ENCODE results near the gene ZNF438. TPM values are rescaled to one million over a fixed set of nuclear protein-coding genes. Genes with fewer than 3 reads are reported as not detected.

ZNF438 gene
- total RNA-seq, 2 donors from 2014 or later, result 2.6 to 3.0 TPM

DNA sequence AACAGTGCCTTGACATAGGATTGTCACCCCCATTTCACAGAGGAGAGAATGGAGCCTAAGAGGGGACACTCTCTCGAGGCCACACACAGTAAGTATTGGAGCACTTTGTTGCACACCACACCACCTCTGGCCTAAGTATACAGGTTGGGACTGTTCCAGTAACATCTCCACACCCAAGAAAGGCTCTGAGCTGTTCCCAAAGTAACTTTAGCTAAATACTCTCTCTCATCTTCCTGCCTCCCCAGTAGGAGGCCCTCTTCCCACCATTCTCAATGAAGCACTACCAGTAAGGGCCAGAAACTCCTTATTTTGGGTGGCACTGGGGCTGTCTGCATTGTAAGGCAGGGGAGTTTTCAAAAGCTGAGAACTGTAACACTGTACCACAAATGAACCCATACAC, 189.5 kb downstream of the ZNF438 start:
- no peaks in the 10 kb centered on the region for H3K36me3 Mint-ChIP-seq (ENCODE audit: low read depth)
- WGBS, 2 experiments (ENCODE audit: insufficient coverage in 1 of 2, insufficient read length in 1 of 2), result 96 to 100% methylated on average over 1 of the region's 1 CpG
- Histone ChIP-seq H3K9me3 (ENCODE audit: control insufficient read depth, low read length) (no peaks in the 10 kb centered on the region), H3K4me3 (ENCODE audit: low read length) (no peak overlapping the region), H3K36me3 (ENCODE audit: control insufficient read depth, insufficient read depth, low read length) (no peaks in the 10 kb centered on the region), H3K27ac (ENCODE audit: low read depth, low read length) (no peak overlapping the region), H3K27me3 (ENCODE audit: control insufficient read depth, insufficient read depth, low read length, poor library complexity, severe bottlenecking) (peaks cover 16% of the 10 kb centered on the region), H3K9ac (ENCODE audit: extremely low read depth, low read length, poor library complexity, severe bottlenecking) (no peak overlapping the region), H3K4me1 (ENCODE audit: control insufficient read depth, insufficient read depth, low read length) (no peaks in the 10 kb centered on the region)
- no peaks in the 10 kb centered on the region for H3K4me1 Mint-ChIP-seq
- peaks cover 83% of the 10 kb centered on the region for H3K27me3 Mint-ChIP-seq (ENCODE audit: insufficient read depth)
- no peaks in the 10 kb centered on the region for H3K9me3 Mint-ChIP-seq
- no peak for DNase-seq
- no peak overlapping the region for H3K27ac Mint-ChIP-seq
- H3K4me3 Mint-ChIP-seq, result no peak overlapping the region
- TF ChIP-seq, protein P1, sequence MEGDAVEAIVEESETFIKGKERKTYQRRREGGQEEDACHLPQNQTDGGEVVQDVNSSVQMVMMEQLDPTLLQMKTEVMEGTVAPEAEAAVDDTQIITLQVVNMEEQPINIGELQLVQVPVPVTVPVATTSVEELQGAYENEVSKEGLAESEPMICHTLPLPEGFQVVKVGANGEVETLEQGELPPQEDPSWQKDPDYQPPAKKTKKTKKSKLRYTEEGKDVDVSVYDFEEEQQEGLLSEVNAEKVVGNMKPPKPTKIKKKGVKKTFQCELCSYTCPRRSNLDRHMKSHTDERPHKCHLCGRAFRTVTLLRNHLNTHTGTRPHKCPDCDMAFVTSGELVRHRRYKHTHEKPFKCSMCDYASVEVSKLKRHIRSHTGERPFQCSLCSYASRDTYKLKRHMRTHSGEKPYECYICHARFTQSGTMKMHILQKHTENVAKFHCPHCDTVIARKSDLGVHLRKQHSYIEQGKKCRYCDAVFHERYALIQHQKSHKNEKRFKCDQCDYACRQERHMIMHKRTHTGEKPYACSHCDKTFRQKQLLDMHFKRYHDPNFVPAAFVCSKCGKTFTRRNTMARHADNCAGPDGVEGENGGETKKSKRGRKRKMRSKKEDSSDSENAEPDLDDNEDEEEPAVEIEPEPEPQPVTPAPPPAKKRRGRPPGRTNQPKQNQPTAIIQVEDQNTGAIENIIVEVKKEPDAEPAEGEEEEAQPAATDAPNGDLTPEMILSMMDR (conservative IDR thresholded peaks at IDR 0.05), result peak; percentile 38

DNA sequence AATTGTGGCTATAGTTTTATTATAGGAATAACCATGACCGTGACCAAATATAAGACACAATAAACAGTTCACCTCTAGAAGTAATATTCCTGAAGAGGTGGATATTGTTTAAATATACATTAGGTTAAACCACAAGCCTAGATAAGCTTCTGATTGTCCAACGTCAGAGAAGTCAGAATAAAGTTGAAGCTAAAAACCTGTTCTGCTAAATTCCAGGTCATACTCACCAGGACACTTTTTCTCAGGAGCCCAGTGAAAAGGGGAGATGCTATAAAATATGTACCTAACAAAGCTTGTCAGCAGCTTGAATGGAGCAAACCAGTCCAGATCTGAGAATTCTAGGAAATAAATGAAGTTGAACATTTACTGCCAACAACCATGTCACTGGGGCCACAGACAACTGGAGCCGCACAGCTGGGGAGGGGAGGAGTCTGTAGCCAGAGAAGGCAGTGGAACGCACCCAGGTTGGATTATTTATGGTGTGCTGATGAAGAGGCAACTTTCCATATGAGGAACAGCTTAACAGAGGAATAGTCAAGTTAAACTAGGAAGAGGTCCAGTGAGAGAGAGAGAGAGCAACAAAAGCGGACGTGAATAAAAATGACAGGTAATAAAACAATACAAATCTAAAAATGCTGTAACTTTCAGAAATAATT, 191.1 kb downstream of the ZNF438 start:
- Histone ChIP-seq H3K9me3 (ENCODE audit: control insufficient read depth, low read length) (no peaks in the 10 kb centered on the region), H3K27me3 (ENCODE audit: control insufficient read depth, insufficient read depth, low read length, poor library complexity, severe bottlenecking) (peaks cover 31% of the 10 kb centered on the region), H3K4me3 (ENCODE audit: low read length) (no peak overlapping the region), H3K4me1 (ENCODE audit: control insufficient read depth, insufficient read depth, low read length) (no peaks in the 10 kb centered on the region), H3K36me3 (ENCODE audit: control insufficient read depth, insufficient read depth, low read length) (no peaks in the 10 kb centered on the region), H3K27ac (ENCODE audit: low read depth, low read length) (no peak overlapping the region), H3K9ac (ENCODE audit: extremely low read depth, low read length, poor library complexity, severe bottlenecking) (no peak overlapping the region)
- no peak for DNase-seq
- Mint-ChIP-seq H3K4me1 (peaks cover 2% of the 10 kb centered on the region), H3K9me3 (no peaks in the 10 kb centered on the region), H3K27me3 (ENCODE audit: insufficient read depth) (peaks cover 84% of the 10 kb centered on the region), H3K36me3 (ENCODE audit: low read depth) (no peaks in the 10 kb centered on the region), H3K4me3 (no peak overlapping the region), H3K27ac (no peak overlapping the region)
- 95 to 100% methylated on average over 2 to 5 of the region's 6 CpGs for WGBS, 2 experiments (ENCODE audit: insufficient coverage in 1 of 2, insufficient read length in 1 of 2)
- TF ChIP-seq, protein P1 (conservative IDR thresholded peaks at IDR 0.05), result no peak

DNA sequence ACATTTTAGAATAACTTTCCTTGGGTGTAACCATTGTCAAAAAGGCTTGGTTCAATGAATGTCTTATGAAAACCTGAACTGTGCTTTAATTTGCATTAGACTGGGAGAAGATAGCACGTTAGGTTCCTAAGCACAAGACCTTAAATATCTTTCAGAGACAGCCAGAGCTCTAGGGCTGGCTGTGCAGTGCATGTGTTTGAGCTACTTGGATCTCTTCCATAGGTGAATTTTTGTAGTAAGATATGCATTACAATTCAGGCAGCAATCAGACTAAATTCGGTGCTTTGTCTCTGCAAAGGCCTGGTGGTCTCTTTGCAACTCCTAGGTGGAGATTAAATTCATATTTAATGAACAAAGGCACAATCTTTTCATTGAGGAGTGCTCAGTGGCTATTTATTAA, 192.0 kb downstream of the ZNF438 start:
- Histone ChIP-seq H3K9ac (ENCODE audit: extremely low read depth, low read length, poor library complexity, severe bottlenecking) (no peak overlapping the region), H3K4me1 (ENCODE audit: control insufficient read depth, insufficient read depth, low read length) (peaks cover 1% of the 10 kb centered on the region), H3K4me3 (ENCODE audit: low read length) (no peak overlapping the region), H3K9me3 (ENCODE audit: control insufficient read depth, low read length) (no peaks in the 10 kb centered on the region), H3K27me3 (ENCODE audit: control insufficient read depth, insufficient read depth, low read length, poor library complexity, severe bottlenecking) (peaks cover 40% of the 10 kb centered on the region), H3K27ac (ENCODE audit: low read depth, low read length) (no peak overlapping the region), H3K36me3 (ENCODE audit: control insufficient read depth, insufficient read depth, low read length) (no peaks in the 10 kb centered on the region)
- no peaks in the 10 kb centered on the region for H3K36me3 Mint-ChIP-seq (ENCODE audit: low read depth)
- 91 to 100% methylated on average over 1 to 2 of the region's 2 CpGs for WGBS, 2 experiments (ENCODE audit: insufficient coverage in 1 of 2, insufficient read length in 1 of 2)
- DNase-seq, result no peak
- no peak overlapping the region for H3K4me3 Mint-ChIP-seq
- H3K4me1 Mint-ChIP-seq, result peaks cover 2% of the 10 kb centered on the region
- H3K27me3 Mint-ChIP-seq (ENCODE audit: insufficient read depth), result peaks cover 84% of the 10 kb centered on the region
- H3K27ac Mint-ChIP-seq, result no peak overlapping the region
- TF ChIP-seq, protein P1 (conservative IDR thresholded peaks at IDR 0.05), result no peak
- no peaks in the 10 kb centered on the region for H3K9me3 Mint-ChIP-seq
